Activated T-helper 9 cell treated with anti-CD3 and anti-CD28 coated beads, Interleukin-2, amount 50 U/mL, for 16 hours (primary cell): ENCODE data around the gene PRSS38.

Experiments used
- DNase-seq: peaks from one replicate; pipeline ENCODE4 v3.0.0-alpha.2; 2020; ENCODE audit warnings: low read depth

The PRSS38 gene

DNA sequence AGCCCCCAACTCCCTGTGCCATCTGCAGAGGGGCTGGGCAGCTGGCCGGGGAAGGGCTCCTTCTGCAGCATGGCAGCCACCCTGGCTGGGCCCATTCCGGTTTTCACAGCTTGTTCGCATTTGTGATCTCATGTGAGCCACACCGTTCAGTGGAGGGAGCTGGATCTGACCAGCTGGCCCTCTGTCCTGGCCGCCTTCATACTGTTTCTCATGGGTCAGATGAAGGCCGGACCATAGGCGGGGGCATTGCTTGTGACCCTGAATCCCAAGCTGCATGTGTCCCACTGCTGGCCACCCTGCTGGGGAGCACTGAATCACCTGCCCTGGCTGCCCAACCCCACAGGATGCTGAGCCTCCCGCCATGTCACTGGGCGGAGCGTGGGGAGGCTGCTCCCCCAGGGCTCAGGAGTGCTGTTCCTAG lies 36.4 kb upstream of the PRSS38 start:
- DNase-seq = no peak

DNA sequence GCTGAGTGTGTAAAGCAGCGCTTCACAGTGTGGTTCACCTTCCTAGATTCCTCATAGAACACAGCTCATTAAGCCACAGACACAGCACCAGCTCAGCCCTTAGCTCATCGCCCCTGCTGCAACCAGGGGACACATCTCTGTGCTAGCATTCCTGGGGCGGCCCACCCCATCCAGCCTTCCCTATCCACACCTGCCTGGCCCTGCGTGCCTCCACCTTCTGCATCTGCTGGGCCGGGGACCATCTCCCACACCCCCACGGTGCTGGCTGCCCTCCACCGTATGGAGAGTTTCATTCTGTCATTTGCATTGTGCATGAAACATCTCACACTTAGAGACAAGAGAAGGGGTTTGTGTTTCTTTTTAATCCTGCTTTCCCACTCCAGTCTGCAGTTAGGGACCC lies 35.8 kb upstream of the PRSS38 start:
- DNase-seq = no peak

DNA sequence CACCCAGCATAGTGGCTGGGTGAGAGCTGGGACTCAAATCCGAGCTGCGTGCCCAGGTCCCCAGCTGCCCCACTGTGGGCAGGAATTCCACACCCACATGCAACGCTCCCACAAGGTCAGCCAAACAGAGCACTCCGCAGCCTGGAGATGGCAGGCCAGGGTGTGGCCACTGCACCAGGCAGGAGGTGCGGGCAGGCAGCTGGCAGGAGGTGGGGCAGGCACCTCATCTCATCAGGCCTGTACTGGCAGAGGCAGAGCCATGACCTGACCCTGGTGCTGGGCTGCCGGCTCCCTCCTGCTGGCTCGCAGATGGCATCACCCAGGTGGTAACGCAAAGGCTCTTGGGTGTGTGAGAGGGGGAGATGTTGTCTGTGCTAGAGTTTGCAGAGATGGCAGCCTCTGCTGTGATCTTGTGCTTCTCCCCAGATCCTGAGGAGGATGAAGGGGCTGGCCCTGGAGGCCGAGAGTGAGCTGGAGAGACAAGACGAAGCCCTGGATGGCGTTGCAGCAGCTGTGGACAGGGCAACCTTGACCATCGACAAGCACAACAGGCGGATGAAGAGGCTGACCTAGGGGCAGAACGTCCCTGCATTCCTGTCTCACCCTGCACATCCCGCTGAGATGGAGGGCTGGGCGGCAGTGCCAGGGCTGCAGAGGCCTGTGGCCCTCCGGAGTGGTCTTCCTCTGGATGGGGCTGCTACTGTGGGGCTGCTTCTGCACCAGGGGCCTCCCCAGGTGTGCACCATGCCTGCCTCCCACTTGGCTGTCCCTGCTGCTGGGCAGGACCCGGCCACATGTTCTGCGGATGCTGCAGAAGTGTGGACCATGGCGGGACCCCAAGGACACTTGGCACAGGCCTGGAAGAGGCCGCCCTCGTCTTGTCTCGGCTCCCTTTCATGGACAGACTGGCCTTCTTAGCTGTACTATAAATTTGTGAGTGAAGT lies 35.1 kb upstream of the PRSS38 start:
- no peak for DNase-seq

DNA sequence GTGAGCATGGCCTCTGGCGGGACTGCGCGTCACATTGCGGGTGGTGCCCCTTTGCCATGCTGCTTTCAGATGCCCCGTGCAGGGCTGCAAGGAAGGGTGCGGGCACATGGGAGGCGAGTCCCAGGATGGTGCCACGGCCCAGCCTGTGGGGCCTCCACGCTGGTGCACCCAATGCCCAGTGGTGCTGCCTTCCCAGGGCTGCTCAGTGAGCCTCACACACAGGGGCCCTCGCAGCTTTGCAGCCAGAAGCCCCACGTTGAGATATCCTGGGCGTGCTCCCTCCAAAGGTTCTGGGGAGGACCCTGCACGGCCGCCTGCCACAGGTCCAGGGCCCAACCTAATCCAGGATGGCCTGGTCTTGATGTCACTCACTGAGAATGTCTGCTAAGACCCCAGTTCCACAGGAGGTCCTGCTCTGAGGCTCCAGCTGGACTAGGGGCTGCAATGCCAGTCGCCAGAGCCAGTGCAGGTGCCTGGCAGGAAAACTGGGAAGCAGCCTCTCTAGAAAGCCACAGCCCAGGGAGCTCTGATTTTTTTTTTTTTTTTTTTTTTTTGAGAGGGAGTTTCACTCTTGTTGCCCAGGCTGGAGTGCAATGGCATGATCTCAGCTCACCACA lies 34.1 kb upstream of the PRSS38 start:
- no peak for DNase-seq

DNA sequence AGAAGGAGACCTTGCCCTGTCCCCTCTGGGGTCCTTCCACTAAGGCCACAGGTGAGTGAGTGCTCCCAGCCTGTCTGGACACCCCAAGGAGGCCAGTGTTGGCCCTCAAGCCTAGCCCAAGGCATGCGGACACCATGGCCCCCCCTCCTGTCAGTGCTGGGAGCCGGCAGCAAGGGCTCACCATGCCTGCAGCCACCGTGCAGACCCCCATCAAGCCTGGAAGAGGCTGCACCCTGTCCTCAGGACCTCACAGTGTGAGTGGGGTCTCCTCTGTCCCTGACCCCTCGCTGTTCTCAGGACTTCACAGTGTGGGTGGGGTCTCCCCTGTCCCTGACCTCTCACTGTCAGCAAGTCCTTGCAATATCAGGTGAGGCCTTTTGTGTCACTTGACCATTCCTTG lies 33.2 kb upstream of the PRSS38 start:
- DNase-seq = no peak

DNA sequence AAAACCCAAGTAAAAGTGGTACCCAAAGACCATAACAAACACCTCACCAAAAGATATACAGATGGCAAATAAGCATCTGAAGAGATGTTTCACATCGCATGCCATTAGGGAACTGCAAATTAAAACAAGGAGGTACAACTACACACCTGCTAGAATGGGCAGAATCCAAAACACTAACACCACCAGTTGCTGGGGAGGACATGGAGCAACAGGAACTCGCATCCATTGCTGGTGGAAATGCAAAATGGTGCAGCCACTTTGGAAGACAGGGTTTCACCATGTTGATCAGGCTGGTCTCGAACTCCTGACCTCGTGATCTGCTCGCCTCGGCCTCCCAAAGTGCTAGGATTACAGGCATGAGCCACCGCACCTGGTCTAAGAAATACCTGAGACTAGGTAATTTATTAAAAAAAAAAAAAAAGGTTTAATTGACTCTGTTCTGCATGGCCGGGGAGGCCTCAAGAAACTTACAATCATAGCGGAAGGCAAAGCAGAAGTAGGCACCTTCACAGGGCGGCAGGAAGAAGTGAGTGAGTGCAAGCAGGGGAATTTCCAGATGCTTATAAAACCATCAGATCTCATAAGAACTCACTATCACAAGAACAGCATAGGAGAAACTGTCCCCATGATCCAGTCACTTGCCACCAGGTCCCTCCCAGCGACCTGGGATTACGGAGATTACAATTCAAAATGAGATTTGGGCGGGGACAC lies 30.2 kb upstream of the PRSS38 start:
- no peak for DNase-seq

DNA sequence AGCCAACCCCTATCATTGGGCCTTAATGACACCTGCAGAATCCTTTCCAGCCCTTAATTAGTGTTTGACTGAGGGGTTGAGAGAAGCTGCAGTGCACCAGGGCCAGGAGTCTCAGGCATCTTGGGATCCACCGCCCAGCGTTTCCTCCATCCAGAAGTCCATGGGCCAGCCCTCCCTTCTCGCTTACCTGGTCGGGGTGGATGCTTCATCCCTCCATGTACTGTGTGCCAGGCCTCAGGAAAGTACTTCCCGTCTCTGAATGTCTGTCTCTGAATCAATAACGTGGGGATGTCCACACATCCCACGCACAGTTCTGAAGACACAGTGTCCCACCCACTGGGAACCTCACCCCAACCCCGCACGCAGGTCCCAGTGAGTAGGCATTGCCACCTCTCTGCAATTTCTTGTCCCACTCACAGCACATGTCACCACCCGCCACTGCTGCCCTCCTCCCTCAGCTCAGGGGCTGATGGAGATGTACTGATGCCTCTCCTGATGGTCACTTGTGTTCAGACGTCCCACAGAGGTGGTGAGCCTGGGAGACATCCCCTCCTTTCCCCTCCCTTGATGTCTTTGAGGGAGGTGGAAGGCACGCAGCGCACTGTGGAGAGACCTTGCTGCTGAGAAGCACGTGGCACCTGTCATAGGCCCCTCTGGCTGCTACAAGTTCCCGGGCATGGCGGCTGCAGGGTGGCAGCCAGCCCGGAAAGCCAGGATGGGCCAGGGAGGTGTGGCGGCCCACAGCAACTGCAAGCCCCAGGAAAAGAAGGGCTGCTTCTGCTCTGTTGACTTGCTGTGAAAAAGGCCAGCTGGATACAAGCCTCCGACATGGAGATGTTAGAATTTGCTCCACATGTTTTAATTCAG lies 29.4 kb upstream of the PRSS38 start:
- DNase-seq = no peak

DNA sequence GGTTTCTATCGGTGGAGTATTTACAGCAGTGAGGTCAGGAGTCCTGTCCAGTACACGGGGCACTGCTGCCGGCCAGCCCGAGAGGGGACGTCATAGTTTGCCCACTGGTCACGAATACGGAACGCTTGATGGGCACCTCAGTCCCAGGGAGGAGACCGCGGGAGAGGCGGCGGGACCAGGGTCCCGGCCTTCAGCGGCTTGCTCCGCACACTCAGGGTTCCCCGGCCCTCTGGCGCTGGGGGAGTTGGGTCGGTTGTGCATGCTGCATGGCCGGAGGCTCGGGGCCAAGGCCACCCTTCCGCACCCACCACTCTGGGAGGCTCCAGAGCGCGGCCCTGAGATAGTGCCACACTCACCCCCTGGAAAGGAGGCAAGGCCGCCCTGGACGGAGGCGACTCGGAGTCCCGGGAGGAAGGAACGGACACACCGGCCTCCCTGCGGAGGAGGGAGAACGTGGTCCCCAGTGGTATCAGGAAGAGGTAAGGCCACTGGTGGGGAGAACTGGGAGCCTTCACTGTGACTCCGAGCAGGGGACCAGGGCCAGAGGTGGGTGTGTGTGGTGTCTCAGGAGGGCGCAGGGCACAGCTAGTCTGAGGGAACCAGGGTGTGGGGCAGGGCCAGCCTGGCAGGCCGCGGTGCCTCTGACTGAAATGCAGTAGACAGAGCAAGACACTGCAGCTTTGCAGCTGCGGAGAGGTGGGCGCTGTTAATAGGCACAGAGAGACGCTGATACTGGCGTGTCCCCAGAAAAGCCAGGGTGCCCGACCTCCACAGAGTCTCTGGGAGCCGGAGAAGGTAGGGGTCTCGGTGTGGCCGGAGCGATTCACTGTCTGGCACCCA lies 28.6 kb upstream of the PRSS38 start:
- DNase-seq = no peak

DNA sequence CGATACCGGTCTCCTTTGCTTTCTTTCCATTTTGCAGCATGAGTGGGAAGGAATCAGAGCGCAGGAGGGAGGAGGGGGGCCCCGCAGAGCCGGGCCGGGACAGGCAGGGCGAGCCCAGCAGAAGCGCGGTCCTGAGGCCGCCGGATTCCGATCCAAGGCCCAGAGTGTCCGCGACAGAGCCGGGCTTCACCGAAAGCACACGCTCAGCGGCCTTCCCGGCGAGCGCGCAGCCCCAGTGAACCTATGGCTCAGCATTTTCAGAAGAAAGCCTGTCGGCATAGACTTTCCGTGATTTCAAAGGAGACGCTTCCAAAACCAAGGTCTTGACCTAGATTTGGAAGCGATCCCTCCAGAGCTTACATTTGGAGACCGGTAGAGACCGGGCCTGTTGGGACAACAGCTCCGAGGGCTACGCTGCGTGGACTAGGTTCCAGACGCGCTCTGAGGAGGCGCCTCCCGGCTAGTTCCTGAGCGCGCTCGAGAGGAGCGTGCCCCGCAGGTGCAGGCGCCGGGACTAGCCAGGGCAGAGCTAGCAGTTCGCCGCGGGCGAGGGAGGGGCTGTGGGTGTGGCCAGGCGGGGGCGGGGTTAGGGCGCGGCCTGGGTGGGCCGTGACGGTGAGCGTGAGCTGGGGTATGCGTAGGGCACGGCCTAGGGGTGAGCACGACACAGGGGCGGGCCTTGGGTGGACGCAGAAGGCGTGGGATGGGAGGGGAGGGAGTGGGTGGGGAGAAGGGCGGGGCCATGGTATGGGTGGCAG lies 27.8 kb upstream of the PRSS38 start:
- peak; percentile 90 for DNase-seq

DNA sequence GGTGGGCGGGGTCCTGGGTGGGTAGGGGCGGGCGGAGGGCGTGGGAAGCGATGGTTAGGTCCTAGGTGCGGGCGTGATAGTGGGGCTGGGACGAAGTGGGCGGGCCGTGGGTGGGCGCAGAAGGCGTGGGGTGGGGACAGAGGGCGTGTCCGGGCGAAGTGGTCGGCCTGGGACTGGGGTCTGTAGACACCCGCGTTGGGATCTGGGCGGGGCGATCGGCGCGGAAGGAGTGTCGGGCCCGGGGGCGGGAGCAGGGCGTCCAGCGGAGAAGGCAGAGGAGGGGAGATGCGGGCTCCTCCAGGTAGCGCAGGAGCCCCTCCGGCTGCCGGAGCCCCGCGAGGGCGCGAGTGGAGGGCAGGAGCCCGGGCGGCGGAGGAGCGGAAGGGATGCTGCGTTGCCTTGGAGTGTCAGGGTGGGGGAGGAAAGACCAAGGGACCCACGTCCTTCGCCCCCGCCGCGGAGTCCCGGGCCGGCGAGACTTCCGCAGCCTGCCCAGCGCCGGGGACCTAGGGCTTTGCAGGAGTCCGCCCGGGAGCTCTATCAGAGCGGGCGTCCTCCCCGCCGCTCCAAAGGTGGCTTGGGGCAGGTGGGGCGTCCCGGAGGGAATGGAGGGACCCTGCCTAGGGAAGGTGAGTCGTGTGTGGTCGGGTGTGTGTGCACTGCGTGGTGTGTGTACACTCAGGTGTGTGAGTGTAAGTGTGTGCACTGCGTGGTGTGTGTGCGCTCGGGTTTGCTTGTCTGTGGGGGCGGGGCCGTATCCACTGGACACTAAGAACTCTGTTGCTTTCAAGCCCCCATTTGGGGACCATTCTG lies 27.0 kb upstream of the PRSS38 start:
- no peak for DNase-seq

DNA sequence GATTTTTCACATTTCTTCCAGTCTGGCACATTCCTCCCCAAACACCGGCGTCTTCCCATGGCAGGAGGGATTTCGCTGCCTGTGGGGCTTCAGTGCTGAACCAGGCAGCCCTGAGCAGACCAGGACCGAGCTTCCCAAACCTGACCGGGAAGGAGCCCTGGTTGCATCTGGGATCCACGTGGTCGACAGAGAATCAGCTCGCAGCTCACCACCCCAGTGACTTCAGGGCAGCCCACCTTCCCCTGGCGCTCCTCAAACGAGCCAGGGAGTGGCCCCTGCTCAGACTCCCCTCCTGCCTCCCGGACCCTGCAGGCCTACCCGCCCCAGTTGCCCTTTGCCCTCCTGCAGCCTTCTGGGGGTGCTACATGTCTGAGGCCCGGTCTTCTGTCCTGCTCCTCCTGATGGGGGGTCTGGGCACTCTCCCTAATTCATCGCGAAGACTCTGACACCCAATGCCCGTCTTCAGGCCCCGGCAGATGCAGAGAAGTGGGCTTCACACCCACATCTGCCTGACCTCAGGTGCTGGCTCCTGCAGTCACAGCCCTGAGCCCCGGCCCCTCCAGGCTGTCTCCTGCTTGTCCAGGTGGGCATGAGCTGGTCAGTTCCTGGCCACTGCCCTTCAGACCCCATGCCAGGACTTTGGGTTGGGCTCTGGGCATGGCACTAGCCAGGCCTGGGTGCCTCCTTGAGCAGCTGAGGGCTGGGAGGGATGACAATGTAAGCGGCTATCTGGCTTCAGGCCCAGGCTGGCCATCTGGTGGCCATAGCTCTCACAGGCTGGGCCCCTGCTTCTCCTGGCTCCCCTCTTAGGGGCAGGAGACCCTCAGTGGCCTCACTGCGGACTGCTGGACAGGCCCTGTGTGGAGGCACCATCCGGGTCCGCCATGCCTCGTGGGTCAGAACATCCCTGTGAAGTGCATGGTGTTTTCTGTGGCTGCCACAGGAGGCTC lies 26.1 kb upstream of the PRSS38 start:
- no peak for DNase-seq

DNA sequence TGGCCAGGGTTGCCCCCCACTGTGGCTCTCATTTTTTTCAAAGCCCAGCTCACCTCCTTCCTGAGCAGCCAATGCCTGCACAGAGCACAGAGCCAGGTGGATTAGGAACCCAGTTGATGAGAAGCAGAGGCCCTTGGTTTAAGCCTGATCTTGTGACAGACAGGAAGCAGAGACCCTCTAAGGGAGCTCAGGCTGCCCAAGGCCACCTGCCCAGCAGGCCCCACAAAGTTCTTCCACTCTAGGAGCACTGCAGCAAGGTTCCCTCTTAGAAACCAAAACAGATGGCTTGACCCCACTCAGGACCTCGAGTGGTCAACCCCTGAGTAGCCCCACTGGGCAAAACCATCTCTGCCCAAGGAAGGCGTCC lies 25.5 kb upstream of the PRSS38 start:
- no peak for DNase-seq

DNA sequence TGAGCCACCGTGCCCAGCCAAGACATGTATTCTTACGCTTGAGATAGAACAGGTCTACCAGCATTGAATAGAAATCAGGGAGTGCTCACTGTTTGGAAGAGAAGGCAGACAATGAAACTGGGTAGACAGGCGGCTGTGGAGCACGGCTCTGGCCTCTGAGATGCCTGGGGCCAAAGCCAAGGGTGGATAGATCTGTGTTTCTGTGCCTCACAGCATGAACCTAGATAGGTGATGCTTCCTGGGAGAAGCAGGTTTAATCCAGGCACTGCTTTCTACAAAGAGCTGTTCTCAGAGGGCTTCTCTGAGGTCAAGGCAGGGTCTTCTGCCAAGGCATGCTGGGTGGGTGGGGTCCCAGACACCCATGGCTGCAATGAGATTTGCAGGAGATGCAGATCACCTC lies 24.6 kb upstream of the PRSS38 start:
- no peak for DNase-seq

DNA sequence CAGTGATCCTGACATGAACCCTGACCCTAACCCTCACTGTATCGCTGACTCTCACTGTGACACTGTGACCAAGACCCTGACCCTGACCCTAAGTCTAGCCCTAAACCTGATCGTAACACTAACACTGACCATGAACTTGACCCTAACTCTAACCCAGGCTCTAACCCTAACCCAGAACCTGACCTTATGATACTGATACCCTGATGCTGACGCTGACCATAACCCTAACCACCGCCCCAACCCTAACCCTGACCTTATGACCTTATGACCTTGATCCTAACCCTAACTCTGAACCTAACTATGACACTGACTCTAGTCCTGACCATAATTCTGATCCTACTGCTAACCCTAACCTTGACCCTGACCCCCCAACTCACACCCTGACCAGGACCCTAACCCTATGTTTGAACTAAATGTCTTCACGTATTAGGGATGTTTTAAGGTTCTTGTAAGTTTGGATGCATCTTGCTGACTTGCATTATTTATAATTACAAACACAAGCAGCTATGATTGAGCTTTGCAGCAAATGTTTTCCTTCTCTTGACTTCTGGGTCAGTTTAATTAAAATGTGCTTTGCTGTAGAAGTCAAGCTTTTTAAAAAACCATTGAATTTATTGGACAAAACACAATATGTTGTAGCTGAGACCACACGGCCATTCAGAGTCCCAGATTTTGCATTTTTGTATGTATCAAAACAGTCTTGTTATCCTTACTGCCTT lies 23.9 kb upstream of the PRSS38 start:
- no peak for DNase-seq

DNA sequence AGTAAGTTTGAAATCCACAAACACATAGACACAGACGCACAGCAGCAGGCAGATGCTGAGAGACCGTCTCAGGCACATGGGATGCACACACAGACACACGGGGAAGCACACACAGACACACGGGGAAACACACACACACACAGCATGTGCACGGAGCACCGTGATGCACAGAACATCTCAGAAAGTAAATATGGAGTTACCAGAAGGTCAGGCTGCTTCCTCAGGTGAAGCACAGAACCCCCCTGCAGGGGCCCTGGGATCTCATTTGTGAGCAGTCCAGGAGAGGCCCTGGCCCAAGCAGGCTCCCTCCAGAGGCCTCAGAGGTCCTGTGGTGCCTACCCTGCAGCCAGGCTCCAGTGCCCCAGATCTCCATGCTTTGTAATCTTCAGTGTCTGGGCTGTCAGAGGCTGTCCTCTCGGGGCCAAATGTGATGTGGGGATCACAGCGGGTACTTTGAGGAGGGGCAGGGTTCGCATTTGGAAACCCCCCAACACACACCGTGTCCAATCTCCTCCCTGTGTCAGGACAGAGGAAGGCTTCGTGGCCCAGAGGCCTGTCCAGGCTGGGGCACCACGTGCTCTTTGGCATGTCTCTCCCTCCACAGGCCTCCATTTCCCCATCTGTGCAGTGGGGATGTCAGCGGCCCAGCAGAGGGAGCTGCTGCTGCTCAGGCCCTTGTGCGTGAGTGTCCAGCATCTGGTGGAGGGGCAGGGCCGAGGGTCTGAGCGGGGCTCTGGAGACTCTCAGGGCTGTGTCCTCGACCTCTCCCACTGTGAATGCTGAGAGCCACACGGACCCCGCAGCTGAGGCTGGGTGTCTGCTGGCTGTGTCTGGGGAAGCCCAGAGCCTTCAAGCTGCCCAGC lies 23.0 kb upstream of the PRSS38 start:
- DNase-seq = no peak

DNA sequence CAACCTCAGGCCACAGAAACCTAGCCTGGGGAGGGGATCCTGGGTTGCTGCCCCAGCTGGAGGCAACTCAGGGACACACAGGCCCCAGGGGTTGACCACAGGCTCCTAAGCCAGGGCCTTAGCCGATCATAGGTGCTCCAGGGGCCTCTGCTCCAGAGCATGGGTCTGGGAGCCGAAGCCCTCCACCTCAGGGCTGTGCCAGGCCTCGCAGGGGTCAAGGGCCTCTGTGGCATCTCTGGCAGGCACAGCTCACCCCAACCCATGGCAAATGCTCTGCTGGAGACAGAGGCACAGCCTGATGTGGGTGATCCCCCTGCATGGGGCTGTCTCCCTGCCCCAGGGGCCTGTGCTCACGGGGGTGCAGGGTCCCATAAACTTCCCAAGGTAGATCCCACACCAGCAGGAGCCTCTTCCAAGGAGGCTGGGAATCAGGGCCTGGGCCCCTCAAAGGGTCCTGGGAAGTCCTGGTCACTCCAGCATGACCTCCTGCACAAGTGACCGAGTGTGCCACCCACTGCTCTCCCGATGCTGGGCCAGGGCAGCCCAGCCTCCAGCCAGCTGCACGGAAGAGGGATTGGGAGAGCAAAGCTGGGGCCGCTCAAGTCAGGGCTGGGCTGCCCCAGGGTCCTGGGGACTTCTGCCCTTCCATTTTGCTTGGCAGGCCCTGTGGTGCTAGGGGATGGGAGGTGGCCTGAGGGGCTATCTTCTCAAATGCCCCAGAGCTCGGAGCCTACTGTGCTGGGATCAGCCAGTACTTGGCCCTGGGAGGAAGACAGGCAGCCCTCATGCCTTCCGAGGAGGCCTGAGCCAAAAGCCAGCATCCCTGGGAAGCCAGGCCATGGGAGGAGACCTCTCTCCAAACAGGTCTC lies 22.2 kb upstream of the PRSS38 start:
- no peak for DNase-seq
